Loucy (cell line): Measurements from ENCODE around the gene ETFA.

Experiments
- EZH2phosphoT487 ChIP-seq: fragments of 200-600 bp; IDR thresholded peaks from 2 replicates; pipeline ENCODE4 v1.6.1; 2018; ENCODE audit warnings: antibody characterized with exemption, mild to moderate bottlenecking, moderate library complexity, borderline replicate concordance
- TF ChIP-seq, protein P1 (sequence below): fragments of 200-600 bp; sonication (generic); conservative IDR thresholded peaks from 2 replicates; pipeline ENCODE4 v1.5.1; 2014; ENCODE audit warnings: mild to moderate bottlenecking, antibody characterized with exemption, low read length

DNA sequence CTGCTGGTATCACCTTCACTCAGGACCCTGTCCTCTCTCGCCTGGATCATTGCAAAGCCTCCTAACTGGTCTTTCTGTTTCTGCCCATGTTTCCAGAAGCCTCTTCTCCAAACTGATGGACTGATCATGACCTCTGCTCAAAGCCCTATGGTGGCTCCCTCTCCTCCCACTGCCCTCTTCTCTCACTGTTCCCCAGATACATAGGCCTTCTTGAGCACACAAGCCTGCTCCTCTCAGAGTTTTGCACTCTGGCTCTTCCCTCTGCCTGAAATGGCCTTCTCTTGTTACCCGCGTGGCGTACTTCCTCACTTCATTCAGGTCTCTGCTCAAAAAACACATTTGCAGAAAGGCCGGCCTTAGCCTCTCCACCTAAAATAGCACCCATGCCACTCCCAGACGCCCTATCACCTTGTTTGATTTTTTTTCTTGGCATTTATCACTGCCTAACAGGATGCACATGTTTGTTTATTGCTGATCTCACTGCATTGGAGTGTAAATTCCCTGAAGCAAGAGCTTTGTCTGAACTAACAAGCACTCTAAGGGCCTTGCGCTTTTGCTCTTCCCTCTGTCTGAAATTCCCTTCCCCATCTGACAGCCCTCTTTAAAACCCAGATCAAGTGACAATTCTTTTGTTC is 1.4 kb upstream of the ETFA start:
- TF ChIP-seq, protein P1, sequence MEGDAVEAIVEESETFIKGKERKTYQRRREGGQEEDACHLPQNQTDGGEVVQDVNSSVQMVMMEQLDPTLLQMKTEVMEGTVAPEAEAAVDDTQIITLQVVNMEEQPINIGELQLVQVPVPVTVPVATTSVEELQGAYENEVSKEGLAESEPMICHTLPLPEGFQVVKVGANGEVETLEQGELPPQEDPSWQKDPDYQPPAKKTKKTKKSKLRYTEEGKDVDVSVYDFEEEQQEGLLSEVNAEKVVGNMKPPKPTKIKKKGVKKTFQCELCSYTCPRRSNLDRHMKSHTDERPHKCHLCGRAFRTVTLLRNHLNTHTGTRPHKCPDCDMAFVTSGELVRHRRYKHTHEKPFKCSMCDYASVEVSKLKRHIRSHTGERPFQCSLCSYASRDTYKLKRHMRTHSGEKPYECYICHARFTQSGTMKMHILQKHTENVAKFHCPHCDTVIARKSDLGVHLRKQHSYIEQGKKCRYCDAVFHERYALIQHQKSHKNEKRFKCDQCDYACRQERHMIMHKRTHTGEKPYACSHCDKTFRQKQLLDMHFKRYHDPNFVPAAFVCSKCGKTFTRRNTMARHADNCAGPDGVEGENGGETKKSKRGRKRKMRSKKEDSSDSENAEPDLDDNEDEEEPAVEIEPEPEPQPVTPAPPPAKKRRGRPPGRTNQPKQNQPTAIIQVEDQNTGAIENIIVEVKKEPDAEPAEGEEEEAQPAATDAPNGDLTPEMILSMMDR: no peak
- no peak for TF ChIP-seq EZH2phosphoT487
